ENCODE measurements around the gene DRD5.
"Not testable (repeated sequence)": the region's sequence is repeated elsewhere in the genome, so short reads cannot be mapped to it uniquely, and the experiment has no call there.

Gene DRD5

GRCh38 chr4:9781343-9782135 lies at the start of gene DRD5:
DRD5 (plus strand) TSS chr4:9781634; CDS start chr4:9782030, 396 bp downstream.
- no peak for DNase-seq (ENCODE audit: low read depth in 3 of 3)

DNA sequence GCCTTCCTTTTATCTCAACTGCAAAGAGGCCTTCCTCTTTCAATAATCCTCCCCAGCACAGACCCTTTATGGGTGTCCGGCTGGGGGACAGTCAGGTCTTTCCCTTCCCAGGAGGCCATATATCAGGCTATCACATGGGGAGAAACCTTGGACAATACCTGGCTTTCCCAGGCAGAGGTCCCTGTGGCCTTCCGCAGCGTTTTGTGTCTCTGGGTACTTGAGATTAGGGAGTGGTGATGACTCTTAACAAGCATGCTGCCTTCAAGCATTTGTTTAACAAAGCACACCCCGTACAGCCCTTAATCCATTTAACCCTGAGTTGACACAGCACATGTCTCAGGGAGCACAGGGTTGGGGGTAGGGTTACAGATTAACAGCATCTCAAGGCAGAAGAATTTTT lies 49.2 kb upstream of the DRD5 start:
- DNase-seq (ENCODE audit: low read depth in 3 of 3), result not testable (repeated sequence)

DNA sequence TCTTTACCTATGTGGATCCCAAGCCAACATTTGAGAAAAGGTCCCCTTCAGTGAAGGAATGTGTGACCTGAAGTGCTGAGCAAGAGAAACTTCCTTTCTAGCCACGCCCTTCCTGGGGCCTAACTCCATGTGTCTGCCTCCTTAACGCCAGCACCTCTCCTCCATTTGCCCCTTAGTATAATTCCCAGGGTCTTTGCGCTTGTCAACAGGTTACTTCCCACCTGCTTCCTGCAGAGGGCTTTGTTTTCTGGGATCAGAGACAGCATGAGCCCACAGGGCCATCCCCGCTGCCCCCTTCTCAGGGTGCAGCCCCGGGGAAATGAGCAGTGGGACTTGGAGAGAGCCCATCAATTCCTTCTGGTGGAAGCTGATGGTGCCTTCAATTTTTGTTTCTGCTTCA lies 45.9 kb upstream of the DRD5 start:
- DNase-seq (ENCODE audit: low read depth in 3 of 3), result no peak

- not testable (repeated sequence) for DNase-seq (ENCODE audit: low read depth in 3 of 3)
These were observed 44.2 kb upstream of the DRD5 start for GRCh38 chr4:9737280-9737679.

DNA sequence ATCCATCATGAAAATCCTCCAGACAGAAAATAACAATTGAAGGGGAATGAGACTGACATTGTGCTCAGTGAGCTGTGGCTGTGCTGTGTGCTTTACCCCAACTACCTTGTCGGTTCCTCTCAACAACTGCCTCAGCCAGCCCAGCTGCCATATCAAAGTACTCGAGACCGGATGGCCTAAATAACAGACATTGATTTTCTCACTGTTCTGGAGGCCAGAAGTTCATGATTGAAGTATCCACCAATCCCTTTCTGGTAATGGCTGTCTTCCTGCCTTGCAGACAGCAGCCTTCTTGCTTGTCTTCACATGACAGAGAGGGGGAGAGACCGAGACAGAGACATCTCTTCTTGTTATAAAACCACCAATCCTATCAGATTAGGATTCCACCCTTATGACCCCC lies 37.6 kb upstream of the DRD5 start:
- not testable (repeated sequence) for DNase-seq (ENCODE audit: low read depth in 3 of 3)

DNA sequence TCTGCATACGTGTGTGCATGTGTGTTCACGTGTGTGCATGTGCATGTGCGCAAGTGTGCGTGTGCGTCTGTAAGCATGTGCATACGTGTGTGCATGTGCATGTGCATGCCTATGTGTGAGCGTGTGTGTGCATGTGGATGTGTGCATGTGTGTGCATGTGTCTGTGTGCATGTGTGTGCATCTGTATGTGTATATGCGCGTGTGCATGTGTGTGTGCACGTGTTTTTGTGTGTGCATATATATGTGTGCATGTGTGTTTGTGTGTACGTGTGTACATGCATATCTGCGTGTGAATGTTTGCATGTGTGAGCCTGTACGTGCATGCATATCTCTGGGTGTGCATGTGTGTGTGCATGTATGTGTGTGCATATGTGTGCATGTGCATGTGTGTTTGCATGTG lies 35.7 kb upstream of the DRD5 start:
- no peak for DNase-seq (ENCODE audit: low read depth in 3 of 3)

DNA sequence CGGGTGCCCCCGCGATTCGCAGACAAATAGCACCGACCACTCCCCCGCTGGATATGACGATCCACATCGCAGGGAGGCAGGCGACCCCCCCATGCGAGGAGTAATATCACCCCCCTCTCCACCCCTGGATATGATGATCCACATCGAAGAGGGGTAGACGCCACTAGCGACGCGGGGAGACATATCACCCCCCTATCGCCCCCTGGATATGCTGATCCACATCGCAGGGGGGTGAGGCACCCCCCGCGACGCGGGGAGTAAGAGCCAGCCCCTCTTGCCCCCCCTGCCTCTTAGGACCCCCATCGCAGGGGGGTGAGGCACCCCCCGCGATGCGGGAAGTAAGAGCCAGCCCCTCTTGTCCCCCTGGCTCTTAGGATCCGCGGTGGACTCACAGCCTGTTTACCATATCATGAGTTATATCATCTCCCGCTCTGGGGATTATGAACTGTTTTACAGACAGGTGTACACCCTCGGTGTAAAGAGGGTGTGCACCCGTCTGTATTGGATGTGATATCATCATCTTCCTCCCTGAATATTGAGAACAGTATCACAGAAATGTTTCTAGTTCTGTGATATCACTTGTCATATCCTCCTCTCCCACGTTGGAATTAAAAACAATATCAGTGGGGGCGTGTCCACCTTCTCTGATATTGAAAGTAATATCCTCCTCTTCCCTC lies 22.7 kb upstream of the DRD5 start:
- DNase-seq (ENCODE audit: low read depth in 3 of 3), result no peak

- peak; percentile 4 to 7 (median 5) for DNase-seq (ENCODE audit: low read depth in 3 of 3)
These were observed 18.5 kb upstream of the DRD5 start for GRCh38 chr4:9762823-9763475.

DNA sequence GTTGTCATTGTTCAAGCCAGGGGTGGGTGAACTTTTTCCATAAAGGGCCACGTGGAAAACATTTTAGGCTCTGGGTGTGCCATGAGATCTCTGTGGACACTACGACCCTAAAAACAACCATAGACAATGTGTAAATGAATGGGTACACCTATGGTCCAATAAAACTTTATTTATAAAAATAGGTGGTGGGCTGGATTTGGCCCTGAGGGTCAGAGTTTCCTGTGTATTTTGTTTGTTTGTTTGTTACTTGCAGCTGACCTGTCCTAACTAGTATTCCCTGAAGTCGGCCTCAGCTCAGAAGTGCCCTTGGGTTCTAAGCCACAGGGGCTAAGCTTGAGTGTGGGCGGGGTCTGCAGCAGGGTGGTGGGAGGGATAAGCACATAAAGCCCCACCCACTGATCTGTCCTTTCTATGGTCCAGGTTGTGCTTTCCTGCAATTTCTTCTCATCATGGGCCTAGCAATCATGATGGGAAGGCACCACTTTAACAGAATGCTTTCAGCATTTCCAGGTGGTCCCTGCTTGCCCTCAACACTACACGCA lies 17.2 kb upstream of the DRD5 start:
- DNase-seq (ENCODE audit: low read depth in 3 of 3), result no peak

DNA sequence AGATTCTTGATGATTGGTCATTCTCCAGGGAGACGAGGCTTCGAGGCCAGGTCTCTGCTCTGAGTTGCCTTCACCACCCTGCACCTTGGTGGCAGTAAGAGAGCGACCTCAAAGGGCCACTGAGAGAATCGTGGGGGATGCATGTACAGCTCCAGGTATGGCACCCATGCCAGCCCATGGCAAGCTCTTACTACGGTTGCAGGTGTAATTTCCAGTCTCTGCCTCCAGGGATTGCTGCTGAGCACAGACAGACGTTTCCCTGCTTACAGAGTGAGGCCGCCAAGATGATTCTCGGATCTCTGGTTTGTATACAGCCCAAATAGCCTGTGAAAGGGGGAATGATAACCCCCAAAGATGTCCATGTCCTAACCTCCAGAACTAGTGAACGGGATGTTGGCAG lies 16.3 kb upstream of the DRD5 start:
- DNase-seq (ENCODE audit: low read depth in 3 of 3), result peak in 1 of 3 experiments; percentile 7

GRCh38 chr4:9769321-9769720 lies 12.1 kb upstream of the DRD5 start:
- DNase-seq (ENCODE audit: low read depth in 3 of 3), result no peak

GRCh38 chr4:9771034-9771433 lies 10.4 kb upstream of the DRD5 start:
- no peak for DNase-seq (ENCODE audit: low read depth in 3 of 3)

DNA sequence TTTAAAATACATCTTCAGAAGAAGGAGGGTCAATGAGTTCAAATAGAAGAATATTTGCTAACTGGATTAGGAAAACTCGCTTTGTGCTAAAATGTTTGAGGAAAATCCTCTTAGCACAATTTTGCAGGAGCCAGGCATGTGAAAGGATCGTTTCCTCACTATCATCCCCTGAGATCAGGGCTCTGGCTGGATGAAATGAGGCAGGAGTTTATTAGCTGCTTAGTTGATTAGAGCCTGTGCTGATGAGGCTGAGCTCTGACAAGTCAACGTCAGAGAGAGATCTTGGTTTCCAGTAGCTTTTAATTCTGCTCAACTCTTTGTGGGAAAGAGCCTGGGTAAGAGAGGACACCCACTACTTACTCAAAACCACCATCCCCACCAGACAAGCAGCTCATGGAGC lies 8.0 kb upstream of the DRD5 start:
- no peak for DNase-seq (ENCODE audit: low read depth in 3 of 3)

DNA sequence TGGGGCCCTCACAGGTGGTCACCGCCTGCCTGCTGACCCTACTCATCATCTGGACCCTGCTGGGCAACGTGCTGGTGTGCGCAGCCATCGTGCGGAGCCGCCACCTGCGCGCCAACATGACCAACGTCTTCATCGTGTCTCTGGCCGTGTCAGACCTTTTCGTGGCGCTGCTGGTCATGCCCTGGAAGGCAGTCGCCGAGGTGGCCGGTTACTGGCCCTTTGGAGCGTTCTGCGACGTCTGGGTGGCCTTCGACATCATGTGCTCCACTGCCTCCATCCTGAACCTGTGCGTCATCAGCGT lies 652 bp downstream of the DRD5 start:
- DNase-seq (ENCODE audit: low read depth in 3 of 3), result no peak

DNA sequence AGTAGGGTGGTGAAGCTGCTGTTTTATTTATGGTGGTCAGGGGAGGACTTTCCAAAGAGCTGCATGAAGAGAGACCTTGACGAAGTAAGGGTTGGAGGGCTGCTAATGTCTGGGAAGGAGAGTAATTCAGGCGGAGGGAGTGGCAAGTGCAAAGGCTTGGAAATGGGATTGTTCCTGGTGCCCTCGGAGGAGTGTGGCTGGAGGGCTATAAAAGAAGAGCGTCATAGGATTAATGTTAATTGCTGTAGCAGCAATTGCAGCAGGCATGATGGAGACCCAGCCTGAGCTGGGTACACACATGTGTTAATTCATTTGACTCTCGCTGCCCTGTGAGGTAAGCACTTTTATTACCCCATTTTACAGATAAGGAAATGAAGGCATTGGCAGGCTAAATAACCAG lies 4.5 kb downstream of the DRD5 start:
- DNase-seq (ENCODE audit: low read depth in 3 of 3), result not testable (repeated sequence)

GRCh38 chr4:9792381-9792780 lies 10.9 kb downstream of the DRD5 start:
- no peak for DNase-seq (ENCODE audit: low read depth in 3 of 3)

DNA sequence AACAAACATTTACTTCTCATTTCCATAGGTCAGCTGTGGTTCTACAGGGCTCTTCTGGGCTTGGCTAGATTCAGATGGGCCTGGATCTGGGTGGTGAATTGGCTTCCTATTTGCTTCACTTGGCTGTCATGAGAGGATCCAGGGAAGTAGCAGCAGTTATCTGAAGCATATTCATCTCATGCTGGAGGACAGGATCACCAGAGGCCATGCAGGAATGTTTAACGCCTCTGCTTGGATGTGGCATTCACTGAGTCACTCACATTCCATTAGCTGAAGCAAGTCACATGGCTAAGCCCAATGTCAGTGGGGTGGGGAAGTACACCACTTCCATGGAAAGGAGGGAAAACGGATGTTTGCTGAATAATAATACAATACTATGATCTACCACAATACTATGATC lies 15.2 kb downstream of the DRD5 start:
- DNase-seq (ENCODE audit: low read depth in 3 of 3), result not testable (repeated sequence)

DNA sequence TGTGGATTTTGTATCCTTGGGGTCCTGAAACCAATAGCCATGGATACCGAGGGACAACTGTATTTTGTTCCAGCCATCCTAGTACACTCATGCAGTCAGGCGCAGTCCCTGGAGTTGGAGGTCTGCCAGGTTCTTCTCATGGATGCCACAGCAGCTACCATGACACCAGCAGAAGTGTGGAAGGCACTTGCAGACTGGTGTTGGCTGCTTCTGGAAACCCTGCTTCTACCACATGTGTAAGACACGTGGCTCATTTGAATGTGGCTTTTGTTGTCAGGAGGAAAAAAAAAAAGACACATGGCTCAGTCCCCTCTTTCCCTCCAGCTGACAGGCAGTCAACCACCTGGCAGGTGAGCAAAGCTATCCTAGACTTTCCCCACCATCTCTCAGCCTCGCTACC lies 19.4 kb downstream of the DRD5 start:
- no peak for DNase-seq (ENCODE audit: low read depth in 3 of 3)

GRCh38 chr4:9804918-9805317 lies 23.5 kb downstream of the DRD5 start:
- no peak for DNase-seq (ENCODE audit: low read depth in 3 of 3)

- DNase-seq (ENCODE audit: low read depth in 3 of 3), result no peak
These were observed 26.6 kb downstream of the DRD5 start for GRCh38 chr4:9808077-9808476.

- DNase-seq (ENCODE audit: low read depth in 3 of 3), result no peak
These were observed 30.4 kb downstream of the DRD5 start for GRCh38 chr4:9811806-9812205.

DNA sequence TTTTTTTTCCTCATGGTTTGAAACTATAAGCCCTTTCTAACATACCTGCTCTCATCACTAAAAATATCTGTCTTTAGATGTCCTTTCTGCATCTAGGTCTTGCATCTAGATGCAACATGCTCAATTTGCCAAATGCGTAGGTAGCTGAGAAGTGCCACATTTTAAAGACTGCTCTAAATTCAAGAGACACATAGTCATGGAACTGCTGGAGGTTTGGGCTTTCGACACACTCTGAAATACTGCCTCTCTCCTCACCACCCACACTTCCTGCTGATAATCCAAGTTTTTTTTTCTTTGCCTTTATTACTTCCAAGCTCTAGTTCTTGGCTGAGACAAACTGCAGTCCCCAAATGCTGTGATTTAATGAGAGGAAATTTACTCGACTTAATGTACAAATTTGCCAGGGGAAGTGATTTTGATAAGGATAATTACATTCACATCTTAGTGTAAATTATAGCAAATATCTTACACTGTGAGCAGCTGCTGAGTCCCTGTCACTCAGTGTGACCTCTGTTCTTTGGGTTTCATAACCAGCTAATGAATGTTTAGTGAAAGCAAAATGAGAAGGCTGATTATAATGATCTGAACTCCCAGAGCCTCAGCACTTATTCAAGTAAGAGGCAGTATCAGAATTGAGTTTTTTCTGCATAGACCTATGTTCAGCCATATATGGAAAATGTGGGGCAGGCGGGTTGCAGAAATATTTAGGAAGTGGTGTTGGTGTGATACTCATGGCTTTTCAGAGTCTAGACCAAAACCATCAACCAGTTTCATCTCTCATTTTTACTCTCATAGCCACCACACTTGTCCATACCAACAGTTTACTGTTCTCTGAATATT lies 31.3 kb downstream of the DRD5 start:
- no peak for DNase-seq (ENCODE audit: low read depth in 3 of 3)
